Caco-2 (cell line): Measurements from ENCODE around the gene KIF2C. TPM values are rescaled to one million over a fixed set of nuclear protein-coding genes. Genes with fewer than 3 reads are reported as not detected.
"Not testable (repeated sequence)": the region's sequence is repeated elsewhere in the genome, so short reads cannot be mapped to it uniquely, and the experiment has no call there.

Experiments used
- BruUV-seq: library from RNA; stranded (reverse); fragments of 400-500 nt; replicated peaks from 2 replicates; lab custom pipeline; 2021; lab: Mats Ljungman, UMichigan
- CTCF ChIA-PET: fragments of 300-600 bp; sonication (Branson Sonifier 250); formaldehyde crosslinking; loops from one replicate; lab custom pipeline; 2022; ENCODE audit warnings: antibody characterized with exemption; lab: Charles Lee
- POLR2A ChIA-PET: fragments of 300-600 bp; sonication (Branson Sonifier 250); formaldehyde crosslinking; loops from one replicate; lab custom pipeline; 2022; ENCODE audit warnings: antibody characterized with exemption; lab: Charles Lee
- DNase-seq, 2 experiments: peaks; one replicate each; pipeline versions ENCODE4 v3.0.0 to v3.0.0-alpha.2; 2020 to 2022
- H3K27me3 ChIP-seq: replicated peaks from 2 replicates; pipeline ENCODE4 v1.6.0; 2011; ENCODE audit warnings: low read length; ENCODE audit not compliant: control insufficient read depth, insufficient read depth
- H3K36me3 ChIP-seq: 2 replicates; pipeline ENCODE4 v1.5.1; 2011; ENCODE audit warnings: low read length; ENCODE audit not compliant: control insufficient read depth, insufficient read depth
- H3K4me1 ChIP-seq: fragments of 250-450 bp; sonication (Bioruptor Pico); 2 replicates; pipeline ENCODE4 v1.5.1; 2020; ENCODE audit warnings: mild to moderate bottlenecking
- H3K4me3 ChIP-seq: 2 replicates; pipeline ENCODE4 v1.5.1; 2011; ENCODE audit warnings: low read depth, mild to moderate bottlenecking, control low read depth, low read length
- H3K9me3 ChIP-seq: fragments of 250-450 bp; sonication (Bioruptor Pico); 2 replicates; pipeline ENCODE4 v1.5.1; 2020; ENCODE audit warnings: mild to moderate bottlenecking, moderate library complexity
- H3K27ac Mint-ChIP-seq: one replicate; pipeline ENCODE4 v1.8.0; 2022; ENCODE audit warnings: mixed read lengths; ENCODE audit not compliant: unreplicated experiment
- H3K27me3 Mint-ChIP-seq: one replicate; pipeline ENCODE4 v1.8.0; 2022; ENCODE audit warnings: mixed read lengths; ENCODE audit not compliant: insufficient read depth, unreplicated experiment
- H3K36me3 Mint-ChIP-seq: one replicate; pipeline ENCODE4 v1.8.0; 2022; ENCODE audit warnings: mild to moderate bottlenecking, mixed read lengths; ENCODE audit not compliant: insufficient read depth, unreplicated experiment
- H3K4me1 Mint-ChIP-seq: one replicate; pipeline ENCODE4 v1.8.0; 2022; ENCODE audit warnings: low read depth, mixed read lengths; ENCODE audit not compliant: unreplicated experiment
- H3K4me3 Mint-ChIP-seq: one replicate; pipeline ENCODE4 v1.8.0; 2022; ENCODE audit warnings: mild to moderate bottlenecking, moderate library complexity, mixed read lengths; ENCODE audit not compliant: unreplicated experiment
- H3K9me3 Mint-ChIP-seq: one replicate; pipeline ENCODE4 v1.8.0; 2022; ENCODE audit warnings: mixed read lengths; ENCODE audit not compliant: unreplicated experiment
- intact Hi-C: fragments of 100-400 bp; cut with micrococcal nuclease; formaldehyde crosslinking; loops from one replicate; pipeline ENCODE4 v1.10.0; 2022; ENCODE audit not compliant: unreplicated experiment
- total RNA-seq: library from RNA; stranded (reverse); gene quantifications from 2 replicates; pipeline ENCODE4 v1.2.3, GENCODE V29; 2022
- TF ChIP-seq, protein P1 (sequence below), 2 experiments: fragments of 200-600 bp in 1 of 2; IDR thresholded peaks; 1 replicate in 1 of 2; 2 replicates in 1 of 2; pipeline versions ENCODE4 v1.5.1 to v1.8.0; 2011 to 2022; ENCODE audit warnings: antibody characterized with exemption in 1 of 2, control low read depth in 1 of 2, inconsistent platforms in 1 of 2, low read depth in 1 of 2, low read length in 1 of 2, mild to moderate bottlenecking in 1 of 2, moderate library complexity in 1 of 2; ENCODE audit not compliant: insufficient read depth in 1 of 2, severe bottlenecking in 1 of 2, unreplicated experiment in 1 of 2

The KIF2C gene
- total RNA-seq, 1 experiment from 2014 or later: 61.0 TPM

DNA sequence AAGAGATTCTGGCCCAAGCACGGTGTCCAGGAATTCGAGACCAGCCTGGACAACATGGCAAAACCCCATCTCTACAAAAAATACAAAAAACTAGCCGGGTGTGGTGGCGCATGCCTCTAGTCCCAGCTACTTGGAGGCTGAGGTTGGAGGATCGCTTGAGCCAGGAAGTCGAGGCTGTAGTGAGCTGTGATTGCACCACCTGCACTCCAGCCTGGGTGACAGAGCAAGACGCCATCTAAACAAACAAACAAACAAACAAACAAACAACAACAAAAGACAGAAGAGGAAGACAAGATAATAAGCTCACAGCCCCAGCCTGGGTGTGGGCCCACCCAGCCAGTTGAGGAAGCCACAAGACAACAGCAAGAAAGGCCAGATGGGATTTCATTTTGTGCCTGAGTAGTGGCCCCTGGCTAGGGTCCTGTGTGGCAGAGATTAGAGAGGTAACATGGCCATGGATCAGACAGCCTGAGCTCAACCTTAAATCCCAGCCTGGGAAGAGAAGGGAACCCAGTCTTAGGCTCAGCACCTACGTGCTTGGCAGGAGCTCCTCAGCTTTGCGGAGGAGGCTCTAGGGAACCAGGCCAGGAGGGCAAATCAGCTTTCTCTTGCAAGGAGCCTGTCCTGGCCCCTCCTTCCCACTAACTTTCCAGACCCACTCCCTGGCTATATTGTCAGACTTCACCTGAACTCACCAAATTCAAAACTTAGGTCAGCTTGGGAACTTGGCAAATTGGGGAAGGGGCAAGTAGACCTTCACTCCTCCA is 53.3 kb downstream of the KIF2C start:
- peak overlapping the region; percentile 4 for H3K4me3 Mint-ChIP-seq
- intact Hi-C loops: loop anchor here (5.0 kb wide), 2 partner anchors 61 to 219 kb away; partner anchors contain the start of genes HECTD3, RNU5D-1 and UROD
- Histone ChIP-seq H3K4me1 (0 out of 2 replicates have a peak, but pooled peaks cover 5% of the 10 kb centered on the region), H3K4me3 (no peak overlapping the region), H3K27me3 (no peaks in the 10 kb centered on the region), H3K36me3 (no peaks in the 10 kb centered on the region), H3K9me3 (no peaks in the 10 kb centered on the region)
- no TSS peak for BruUV-seq
- H3K4me1 Mint-ChIP-seq: peaks cover 14% of the 10 kb centered on the region
- H3K27ac Mint-ChIP-seq: peak overlapping the region; percentile 74
- ChIA-PET CTCF (interaction anchor here (0.6 to 1.1 kb wide), 4 partner anchors 26 to 1445 kb away, joined by 4 to 6 read pairs (median 4); partner anchors contain the start of gene HECTD3), POLR2A (interaction anchor here (0.7 to 1.1 kb wide), 3 partner anchors 12 to 20 kb away, joined by 3 to 4 read pairs (median 4); no protein-coding TSS in a partner anchor)
- TF ChIP-seq, protein P1, sequence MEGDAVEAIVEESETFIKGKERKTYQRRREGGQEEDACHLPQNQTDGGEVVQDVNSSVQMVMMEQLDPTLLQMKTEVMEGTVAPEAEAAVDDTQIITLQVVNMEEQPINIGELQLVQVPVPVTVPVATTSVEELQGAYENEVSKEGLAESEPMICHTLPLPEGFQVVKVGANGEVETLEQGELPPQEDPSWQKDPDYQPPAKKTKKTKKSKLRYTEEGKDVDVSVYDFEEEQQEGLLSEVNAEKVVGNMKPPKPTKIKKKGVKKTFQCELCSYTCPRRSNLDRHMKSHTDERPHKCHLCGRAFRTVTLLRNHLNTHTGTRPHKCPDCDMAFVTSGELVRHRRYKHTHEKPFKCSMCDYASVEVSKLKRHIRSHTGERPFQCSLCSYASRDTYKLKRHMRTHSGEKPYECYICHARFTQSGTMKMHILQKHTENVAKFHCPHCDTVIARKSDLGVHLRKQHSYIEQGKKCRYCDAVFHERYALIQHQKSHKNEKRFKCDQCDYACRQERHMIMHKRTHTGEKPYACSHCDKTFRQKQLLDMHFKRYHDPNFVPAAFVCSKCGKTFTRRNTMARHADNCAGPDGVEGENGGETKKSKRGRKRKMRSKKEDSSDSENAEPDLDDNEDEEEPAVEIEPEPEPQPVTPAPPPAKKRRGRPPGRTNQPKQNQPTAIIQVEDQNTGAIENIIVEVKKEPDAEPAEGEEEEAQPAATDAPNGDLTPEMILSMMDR (IDR thresholded peaks at IDR 0.05; ENCODE audit: insufficient read depth in 1 of 2, low read depth in 1 of 2, low read length in 1 of 2, severe bottlenecking in 1 of 2, unreplicated experiment in 1 of 2): no peak
- DNase-seq: no peak
- no peaks in the 10 kb centered on the region for H3K9me3 Mint-ChIP-seq
- H3K27me3 Mint-ChIP-seq: no peaks in the 10 kb centered on the region
- no peaks in the 10 kb centered on the region for H3K36me3 Mint-ChIP-seq

DNA sequence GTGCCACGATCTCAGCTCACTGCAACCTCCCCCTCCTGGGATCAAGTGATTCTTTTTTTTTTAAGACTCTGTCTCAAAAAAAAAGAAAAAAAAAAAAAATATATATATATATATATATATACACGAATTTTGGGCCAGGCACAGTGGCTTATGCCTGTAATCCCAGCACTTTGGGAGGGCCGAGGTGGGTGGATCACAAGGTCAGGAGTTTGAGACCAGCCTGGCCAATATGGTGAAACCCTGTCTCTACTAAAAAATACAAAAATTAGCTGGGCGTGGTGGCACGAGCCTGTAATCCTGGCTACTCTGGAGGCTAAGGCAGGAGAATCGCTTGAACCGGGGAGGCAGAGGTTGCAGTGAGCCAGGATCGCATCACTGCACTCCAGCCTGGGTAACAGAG is 58.2 kb downstream of the KIF2C start:
- H3K36me3 ChIP-seq, CTCF ChIA-PET, H3K27me3 Mint-ChIP-seq, H3K9me3 ChIP-seq, H3K36me3 Mint-ChIP-seq, H3K27me3 ChIP-seq, POLR2A ChIA-PET, H3K9me3 Mint-ChIP-seq, DNase-seq, H3K4me3 ChIP-seq, H3K4me1 ChIP-seq, H3K27ac Mint-ChIP-seq, BruUV-seq, H3K4me3 Mint-ChIP-seq: not testable (repeated sequence)
- intact Hi-C loops: loop anchor here (2.0 kb wide), 1 partner anchor 17 kb away; no protein-coding TSS in a partner anchor
- H3K4me1 Mint-ChIP-seq: peaks cover 18% of the 10 kb centered on the region

DNA sequence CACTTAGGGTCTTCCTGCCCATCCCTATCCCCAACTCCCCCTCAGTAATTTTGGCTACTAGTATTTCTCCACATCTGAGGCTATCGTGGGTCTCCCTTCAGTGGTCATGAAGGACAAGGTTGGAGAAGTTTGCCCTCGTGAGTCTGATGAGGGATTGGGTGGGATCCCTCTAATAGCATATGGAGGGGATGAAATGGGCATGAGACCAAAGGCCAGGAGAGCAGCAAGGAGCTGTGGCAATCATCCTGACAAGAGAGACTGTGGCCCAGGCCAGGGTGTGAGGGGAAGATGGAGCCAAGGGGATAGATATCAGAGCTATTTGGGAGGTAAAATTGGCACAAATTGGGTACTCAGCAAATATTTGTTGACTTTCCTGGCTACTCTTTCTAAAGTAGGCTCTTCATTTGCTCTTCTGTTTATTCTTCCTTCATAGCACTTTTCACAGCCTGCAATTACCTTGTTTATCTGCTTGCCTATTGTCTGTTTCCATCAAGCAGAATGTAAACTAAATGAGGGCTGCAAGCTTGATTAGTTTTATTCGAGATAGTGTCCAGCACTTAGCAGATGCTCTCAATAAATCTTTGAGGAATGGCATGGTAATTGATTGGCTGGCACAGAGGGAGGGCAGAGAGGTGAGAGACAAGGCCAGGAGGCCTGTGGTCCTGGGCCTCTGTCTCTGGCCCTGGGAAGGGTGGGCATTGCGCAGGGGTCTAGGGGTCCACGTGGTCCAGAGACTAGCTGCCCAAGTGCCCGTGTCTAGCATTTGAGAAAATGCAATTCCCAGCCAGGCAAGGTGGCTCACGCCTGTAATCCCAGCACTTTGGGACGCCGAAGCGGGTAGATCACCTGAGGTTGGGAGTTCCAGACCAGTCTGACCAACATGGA is 59.1 kb downstream of the KIF2C start:
- intact Hi-C loops: loop anchor here (2.0 kb wide), 1 partner anchor 16 kb away; no protein-coding TSS in a partner anchor
- Histone ChIP-seq H3K36me3 (no peaks in the 10 kb centered on the region), H3K9me3 (no peaks in the 10 kb centered on the region), H3K27me3 (no peaks in the 10 kb centered on the region), H3K4me1 (no peaks in the 10 kb centered on the region), H3K4me3 (no peak overlapping the region)
- CTCF ChIA-PET: interaction anchor here (0.5 to 0.7 kb wide), 2 partner anchors 28 to 80 kb away, joined by 3 read pairs; no protein-coding TSS in a partner anchor
- Mint-ChIP-seq H3K4me3 (no peak overlapping the region), H3K36me3 (peaks cover 6% of the 10 kb centered on the region), H3K27ac (peak overlapping the region; percentile 99), H3K9me3 (no peaks in the 10 kb centered on the region), H3K4me1 (peaks cover 10% of the 10 kb centered on the region), H3K27me3 (no peaks in the 10 kb centered on the region)
- TF ChIP-seq, protein P1 (IDR thresholded peaks at IDR 0.05; ENCODE audit: insufficient read depth in 1 of 2, low read depth in 1 of 2, low read length in 1 of 2, severe bottlenecking in 1 of 2, unreplicated experiment in 1 of 2): no peak
- DNase-seq: no peak
- BruUV-seq: no TSS peak
- POLR2A ChIA-PET: interaction anchor here (0.6 kb wide), 1 partner anchor 21 kb away, joined by 4 read pairs; no protein-coding TSS in a partner anchor
